HG02840 (cell line): ENCODE data around the gene MARCO.

Experiments used
- ATAC-seq: cut with Tn5 transposase; IDR thresholded peaks from one replicate; pipeline ENCODE4 v1.9.1; 2021; ENCODE audit warnings: mild to moderate bottlenecking, moderate library complexity, moderate number of reproducible peaks; ENCODE audit not compliant: unreplicated experiment, low FRiP score

Gene MARCO, protein sequence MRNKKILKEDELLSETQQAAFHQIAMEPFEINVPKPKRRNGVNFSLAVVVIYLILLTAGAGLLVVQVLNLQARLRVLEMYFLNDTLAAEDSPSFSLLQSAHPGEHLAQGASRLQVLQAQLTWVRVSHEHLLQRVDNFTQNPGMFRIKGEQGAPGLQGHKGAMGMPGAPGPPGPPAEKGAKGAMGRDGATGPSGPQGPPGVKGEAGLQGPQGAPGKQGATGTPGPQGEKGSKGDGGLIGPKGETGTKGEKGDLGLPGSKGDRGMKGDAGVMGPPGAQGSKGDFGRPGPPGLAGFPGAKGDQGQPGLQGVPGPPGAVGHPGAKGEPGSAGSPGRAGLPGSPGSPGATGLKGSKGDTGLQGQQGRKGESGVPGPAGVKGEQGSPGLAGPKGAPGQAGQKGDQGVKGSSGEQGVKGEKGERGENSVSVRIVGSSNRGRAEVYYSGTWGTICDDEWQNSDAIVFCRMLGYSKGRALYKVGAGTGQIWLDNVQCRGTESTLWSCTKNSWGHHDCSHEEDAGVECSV

DNA sequence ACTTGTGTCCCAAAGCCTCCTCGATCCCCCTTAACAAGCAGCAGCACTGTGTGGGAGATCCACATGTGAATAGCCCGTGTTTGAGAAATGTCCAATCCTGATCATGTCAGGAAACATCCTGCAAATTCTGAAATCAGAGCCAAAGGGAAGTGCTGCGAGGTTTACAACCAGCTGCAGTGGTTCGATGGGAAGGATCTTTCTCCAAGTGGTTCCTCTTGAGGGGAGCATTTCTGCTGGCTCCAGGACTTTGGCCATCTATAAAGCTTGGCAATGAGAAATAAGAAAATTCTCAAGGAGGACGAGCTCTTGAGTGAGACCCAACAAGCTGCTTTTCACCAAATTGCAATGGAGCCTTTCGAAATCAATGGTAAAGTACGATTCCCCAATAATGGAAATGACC is at the start of gene MARCO:
Gene MARCO (plus strand): TSS at position 164 of the 400 bp plus-strand sequence. CDS start 107 bp downstream, at position 271.
- no peak for ATAC-seq

DNA sequence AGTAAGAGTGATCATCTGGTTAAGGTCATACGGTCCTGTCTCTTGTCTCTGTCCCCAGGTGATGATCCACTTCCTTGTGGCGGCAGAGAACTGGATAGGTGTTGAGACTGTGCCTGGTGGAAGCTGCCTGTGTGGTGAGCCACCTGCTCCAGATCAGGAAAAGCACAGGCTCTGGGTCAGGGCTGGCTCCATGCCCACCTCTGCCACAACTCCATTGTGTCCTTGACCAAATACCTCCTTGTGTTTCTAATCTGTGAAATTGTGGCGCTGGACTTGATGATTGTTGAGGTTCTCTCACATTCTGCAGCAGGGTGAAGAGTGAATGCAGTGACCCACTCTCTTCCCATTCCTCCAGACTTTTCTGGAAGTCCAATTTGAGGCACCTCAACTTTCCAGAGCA is 48.9 kb upstream of the MARCO start:
- ATAC-seq, result no peak

DNA sequence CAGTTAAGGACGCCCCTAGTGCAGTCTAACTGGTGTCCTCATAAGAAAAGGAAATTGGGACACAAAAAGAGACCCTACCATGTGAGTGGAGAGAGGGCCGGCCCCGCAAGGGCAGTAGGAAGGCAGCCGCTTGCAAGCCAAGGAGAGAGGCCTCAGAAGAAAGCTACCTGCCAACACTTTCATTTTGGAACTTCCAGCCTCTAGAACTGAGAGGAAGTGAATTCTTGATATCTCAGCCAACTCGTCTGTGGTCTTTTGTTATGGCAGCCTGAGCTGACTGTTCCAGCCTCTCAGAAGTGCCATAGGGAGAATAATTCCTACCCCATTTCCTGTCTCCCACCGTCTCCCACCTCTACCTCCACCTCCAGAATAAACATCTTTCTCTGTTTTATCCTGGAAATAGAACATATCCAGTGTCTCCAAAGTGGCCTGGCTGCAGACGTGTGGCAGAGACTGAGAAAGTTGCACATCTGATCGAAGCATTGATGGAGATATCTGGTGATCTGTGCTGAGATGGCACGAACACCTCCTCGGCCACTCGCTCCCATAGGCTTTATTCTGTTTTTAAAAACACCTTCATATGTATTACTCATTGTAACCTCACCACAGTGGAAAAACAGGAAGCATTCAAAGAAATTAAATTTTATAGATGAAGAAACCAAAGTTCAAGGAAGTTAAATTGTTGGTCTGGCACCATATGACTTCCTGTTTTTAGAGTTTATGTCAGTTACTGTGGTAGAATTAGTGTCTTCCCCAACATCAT is 39.5 kb upstream of the MARCO start:
- ATAC-seq, result no peak

DNA sequence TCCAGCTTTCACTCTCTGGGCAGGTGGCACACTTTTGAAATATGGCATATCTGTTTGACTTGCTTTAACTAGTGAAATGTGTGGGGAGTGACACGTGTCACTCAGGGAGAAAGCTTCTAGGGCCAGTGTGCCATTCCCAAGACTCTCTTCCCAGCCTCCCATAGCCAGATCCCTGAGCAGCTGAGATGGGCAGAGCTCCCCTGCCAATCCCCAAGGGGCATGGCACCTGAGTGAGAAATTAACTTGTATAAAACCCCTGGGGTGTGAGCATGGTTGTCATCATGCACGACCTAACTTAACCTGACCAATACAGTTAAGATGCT is 39.0 kb upstream of the MARCO start:
- ATAC-seq, result no peak

DNA sequence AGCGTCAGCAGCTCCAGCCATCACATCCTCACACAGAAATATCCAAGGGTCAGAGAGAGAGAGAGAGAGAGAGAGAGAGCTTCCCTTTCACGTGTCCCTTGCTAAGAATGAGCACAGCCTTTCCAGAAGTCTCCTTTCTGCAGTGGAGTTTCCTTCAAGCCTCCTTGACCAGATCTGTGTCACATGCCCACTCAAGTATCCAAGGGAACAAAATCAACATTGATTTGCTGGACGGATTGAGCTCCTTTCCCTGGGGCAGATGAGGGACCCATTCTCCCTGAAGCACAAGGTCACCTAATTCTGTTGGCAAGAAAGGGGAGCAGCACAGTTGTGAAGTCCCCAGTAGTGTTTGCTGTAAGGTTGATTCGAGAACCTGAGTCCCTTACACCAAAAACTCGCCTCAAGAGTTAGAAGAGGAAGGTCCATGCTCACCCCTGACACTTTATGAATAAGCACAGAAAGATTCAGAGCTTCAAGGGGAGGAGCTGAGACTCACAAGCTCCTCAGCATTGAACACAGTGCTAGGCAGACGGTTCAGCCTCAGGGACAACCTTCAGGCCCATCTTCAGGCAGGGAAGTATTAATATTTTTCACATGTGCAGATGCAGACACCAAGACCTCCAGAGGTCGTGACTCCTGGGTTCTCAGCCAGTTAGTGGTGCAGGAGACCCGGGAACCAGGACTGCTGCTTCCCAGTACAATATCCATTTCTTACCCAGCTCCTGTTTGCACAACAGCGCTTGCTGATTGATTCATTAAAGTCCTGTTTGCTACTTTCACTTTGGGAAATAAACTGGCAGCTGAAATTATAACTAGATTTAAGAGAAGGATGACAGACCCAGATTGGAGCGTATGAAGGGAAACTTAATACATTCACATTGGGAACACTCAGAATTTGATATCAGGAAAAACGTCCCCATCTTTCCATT is 38.2 kb upstream of the MARCO start:
- ATAC-seq, result no peak

DNA sequence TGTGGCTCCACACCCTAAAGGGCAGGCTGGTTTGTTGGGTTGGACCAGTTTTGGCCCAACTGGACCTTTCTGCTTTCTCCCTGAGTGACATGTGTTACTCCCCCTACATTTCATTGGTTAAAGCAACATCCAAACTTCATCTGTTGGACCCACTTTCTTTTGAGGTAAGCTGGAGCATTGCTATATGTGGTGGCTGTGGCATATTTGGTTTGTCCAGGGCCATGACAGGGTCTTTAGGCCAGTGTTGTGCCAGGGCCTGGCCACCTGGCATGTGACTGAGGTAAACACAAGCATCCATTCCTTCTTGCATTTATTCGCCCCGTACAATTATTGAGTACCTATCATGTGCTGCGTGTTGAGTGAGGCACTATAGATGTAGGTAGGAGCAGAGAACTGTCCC is 36.8 kb upstream of the MARCO start:
- ATAC-seq, result no peak

DNA sequence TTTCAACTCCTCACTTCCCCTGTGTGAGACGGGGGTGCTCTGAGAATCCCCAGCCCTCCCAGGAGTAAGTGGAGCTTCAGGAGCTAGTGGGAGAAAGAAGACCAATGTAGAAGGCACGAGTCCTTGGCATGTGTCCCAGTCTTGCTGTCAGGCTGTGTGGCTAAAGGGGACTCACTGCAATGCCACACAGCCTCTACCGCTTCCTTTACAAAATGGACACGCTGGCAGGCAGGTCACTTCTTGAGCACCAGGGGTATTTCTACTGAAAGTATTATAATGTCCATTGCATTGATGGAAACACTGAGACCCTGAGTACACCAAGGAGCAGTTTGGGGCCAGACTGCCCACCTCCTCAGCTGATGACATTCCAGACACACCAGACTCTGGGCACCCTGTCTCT is 35.8 kb upstream of the MARCO start:
- no peak for ATAC-seq

DNA sequence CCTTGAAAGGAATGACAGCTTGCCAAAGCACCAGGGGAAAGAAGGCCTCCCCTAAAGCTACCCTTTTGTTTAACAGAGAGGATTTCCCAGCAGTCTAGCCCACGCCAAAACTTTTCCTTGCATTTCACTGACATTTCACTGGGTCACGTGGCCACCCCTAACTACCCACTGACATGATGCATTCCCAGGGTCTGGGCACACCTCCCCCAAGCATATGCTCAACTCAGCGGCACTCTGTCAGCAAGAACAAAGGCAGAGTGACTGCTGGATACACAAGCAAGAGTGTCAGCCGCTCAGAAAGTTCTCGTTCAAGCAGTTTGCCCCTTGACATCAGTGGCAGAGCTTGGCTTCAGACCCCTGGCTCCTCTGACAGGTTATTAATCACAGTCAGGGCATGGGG is 34.2 kb upstream of the MARCO start:
- no peak for ATAC-seq

DNA sequence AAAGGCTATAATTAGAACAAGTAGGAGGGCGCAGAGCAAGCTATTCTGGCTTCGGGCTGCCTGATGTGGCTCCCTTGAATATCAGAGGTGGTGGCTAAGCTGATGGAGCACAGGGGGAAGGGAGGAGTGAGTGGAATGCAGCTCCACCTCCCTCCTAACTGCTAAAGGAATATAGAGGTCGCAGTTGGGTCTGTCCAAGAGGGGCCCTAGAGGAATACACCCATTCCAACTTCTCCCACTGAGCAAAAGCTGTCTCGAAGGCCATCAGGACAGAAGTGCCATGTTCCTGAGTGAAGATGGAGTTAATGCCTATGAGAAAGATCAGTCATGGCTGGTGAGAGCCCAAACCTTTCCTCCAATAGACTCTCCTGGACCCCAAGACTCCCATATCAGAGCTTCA is 32.8 kb upstream of the MARCO start:
- ATAC-seq, result no peak

DNA sequence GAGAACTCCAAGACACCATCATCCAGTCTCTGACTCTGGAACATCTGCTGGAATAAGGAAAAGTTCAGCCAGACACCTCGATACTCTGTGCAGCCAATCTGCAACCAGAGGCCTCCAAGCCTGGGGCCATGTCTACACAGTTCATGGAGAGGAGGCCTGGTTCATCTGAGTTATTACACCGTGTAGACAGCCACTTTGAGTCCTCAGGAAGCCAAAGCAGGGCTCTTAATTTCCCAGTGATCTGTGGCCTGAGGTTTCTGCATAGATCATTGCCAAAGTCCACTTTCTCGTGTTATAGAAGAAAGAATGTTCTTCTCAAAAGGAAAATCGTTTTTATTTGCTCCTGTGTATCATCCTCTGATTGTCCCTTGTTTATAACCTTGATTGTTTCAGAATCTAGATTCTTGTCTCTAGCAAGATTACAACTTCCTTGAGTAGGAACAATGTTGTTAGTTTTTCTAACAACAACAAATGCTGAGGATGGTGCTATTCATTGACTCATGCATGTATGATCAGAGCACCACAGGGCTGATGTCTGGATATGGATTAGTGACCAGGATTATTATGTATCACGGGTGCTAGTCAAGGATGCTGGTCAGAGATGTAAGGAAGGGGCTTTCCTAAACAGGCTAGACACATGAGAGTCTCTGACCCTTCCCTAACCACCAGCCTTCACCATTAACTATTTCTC is 30.7 kb upstream of the MARCO start:
- no peak for ATAC-seq

DNA sequence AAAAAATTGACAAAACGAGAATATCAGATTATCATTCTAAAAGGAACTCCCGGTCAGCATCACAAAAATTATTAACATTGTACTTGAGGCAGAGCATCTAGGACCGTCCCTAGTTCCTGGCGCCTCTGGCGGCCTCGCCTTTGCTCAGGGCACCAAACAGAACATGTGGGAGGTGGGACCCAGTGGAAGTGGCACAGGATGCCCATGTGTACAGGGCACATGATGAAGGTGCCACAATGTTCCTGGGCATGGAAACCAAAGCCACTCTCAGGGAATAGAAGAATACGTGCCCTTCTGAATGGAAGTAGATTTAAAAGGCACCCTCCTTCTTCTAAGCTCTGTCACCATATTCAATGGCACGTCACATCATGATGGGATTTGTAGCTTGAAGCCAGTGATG is 30.1 kb upstream of the MARCO start:
- no peak for ATAC-seq

DNA sequence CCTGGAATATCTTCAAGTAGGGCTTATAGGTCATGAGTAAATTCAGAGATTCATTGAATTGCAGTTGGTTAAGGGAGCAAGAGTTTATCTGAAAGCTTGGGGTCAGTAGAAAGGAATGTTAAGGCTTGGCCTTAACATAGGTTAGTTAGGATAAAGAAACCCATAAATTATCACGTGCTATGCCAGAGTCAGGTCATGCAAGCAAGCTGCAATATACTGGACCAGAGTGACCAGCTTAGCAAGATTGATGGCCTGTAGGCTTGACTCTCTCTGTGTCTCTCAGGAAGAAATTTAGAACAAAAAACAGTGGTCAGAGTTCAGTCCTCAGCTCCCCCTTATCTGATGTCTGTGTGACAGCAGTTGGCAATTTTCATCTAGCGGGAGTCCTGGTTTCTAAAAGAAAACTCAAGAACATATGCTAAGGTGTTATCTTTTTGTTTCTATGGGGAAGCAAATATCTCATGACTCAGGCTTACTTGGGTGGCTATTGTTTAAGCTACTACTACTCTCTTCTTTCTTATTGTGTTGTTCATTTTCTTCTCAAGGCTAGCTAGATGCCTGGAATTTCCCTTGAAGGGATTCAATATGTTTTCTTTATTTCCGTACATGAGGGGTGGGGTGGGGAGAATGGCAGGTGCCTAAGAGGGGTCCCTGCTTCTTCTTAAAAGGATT is 28.7 kb upstream of the MARCO start:
- ATAC-seq, result no peak

DNA sequence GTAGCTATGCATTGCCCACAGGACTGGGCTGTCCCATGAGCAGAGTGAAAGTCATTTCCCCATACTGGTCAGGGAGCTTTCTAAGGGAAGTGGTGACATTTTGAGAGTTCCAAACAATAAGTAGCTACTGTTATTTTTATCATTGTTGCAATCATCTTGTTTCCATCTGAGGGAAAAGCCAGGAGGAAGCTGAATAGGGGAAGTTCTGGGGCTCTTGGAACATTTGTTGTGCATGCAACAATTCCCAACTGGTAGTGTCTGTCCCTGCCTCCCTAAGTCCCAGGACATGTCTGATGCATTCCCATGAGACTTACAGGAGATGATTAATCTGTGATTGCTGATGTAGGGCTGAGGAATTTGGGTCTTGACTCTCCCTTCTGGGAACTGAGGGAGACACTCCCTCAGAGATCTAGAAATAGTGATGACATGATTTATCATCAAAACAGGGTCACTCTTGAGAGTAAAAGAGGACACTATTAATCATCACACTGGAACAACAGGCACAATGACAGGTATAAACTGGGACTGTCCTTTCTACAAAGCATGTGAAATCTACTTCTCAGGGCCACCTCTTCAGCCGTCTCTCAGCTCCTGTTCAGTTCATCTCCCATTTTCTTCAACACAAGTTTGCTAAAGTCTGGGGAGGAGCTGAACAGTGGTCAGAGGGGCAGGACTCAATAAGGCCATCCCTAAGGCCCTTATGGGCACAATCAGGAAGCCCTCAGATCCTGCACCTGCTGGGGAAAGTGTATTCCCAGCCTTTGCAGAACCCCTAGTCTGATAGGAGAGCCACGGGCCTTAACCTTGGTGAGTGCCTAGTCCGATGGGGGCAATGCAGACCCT is 28.0 kb upstream of the MARCO start:
- no peak for ATAC-seq

DNA sequence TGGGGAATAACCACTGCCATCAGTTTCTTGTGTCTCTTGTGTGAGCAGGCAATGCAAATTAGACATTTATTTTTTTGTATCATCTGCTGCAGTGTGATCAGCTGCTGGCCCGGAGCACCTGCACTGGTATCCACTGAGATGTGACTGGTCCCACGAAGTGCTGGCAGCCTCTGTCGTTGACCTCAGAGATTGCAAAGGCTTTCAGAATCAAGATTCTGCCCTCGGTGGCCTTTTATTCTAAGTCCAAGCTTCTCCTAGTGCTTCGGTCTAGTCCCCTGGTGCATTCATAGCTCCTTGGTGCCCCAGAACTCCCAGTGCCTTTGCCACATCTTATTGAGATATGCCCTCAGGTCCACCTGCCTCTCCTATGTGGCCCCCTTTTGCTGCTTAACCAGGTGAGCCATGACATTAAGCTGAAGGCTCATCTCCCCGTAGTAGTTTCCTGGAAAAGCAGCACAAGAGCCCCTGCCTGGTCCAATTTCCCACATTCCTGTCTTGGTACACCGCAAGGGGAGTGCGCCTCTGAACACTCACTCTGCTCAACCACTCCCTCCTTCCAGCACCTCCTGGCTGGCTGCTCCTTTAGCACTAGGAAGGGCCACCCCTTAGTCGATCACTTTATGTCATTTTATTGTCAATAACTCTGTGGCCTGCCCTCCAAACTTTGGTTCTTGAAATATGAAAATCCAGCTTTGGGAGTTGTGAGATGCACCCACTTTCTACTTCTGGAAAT is 27.1 kb upstream of the MARCO start:
- no peak for ATAC-seq

DNA sequence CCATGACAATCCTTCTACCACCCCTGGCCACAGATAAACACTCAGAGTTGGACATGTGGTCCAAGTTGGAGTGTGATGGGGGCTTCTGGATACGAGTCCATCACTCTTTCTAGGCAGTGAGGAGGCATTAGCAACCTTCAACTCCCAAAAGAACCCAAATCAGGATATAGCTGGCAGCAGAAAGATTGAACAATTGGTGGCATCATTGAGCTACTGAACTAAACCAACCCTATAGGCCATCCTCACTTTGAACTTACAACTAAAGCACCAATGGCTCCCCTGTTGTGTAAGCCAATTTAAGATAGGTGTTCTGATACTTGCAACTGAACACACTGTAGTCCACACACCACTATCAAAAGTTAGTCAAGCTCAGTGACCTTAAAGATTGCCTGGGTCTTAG is 24.0 kb upstream of the MARCO start:
- no peak for ATAC-seq

DNA sequence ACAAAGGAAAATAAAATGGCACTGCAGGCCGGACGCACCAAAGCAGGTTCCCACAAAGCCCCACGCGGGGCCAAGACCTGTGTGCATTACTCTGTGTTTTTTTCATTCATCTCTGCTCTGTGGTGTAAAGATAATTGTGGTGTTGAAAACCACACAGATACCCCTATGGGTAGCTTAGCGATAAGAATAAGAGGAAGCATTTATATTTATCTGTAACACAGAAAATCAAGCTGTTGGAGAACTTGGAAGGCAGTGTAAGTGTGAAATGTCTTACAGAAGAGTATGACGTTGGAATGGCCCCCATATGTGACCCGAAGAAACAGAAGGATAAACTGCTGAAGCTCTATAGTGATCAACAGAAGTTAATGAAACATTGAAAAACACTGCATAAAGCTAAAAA is 20.3 kb upstream of the MARCO start:
- ATAC-seq, result no peak

DNA sequence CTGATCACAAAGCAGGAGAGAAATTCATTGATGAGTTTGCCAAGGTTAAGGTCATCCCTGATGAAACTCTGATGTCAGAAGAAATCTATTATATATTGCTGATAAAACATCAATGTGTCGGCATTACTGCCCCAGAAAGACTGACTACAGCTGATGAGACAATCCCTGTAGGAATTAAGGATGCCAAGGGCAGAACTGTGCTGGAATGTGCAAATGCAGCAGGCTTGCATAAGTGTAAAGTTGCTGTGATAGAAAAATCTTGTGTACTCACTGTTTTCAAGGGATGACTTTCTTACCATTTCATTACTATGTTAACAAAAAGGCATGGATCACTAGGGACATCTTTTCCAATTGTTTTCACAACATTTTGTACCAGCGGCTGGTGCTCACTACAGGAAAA is 19.7 kb upstream of the MARCO start:
- no peak for ATAC-seq

DNA sequence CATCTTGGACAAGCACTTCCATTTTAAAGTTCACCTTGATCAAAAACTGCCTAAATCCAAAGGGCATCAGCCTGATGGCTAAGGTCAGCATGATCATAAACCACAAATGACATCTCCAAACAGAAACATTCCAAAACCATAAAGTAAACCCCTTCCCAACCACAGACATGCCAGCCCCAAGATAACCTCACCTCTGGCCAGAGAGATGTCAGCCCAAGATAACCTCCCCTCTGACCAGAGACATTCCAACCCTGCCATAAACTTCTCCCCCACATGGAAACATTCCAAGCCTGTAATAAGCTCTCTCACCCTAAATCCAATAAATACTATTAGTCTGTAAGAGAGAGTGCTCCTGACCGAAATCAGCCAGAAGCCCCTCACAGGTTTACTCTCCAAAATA is 18.6 kb upstream of the MARCO start:
- ATAC-seq, result no peak
